ENCODE measurements around the gene TTC34.

Gene TTC34

DNA sequence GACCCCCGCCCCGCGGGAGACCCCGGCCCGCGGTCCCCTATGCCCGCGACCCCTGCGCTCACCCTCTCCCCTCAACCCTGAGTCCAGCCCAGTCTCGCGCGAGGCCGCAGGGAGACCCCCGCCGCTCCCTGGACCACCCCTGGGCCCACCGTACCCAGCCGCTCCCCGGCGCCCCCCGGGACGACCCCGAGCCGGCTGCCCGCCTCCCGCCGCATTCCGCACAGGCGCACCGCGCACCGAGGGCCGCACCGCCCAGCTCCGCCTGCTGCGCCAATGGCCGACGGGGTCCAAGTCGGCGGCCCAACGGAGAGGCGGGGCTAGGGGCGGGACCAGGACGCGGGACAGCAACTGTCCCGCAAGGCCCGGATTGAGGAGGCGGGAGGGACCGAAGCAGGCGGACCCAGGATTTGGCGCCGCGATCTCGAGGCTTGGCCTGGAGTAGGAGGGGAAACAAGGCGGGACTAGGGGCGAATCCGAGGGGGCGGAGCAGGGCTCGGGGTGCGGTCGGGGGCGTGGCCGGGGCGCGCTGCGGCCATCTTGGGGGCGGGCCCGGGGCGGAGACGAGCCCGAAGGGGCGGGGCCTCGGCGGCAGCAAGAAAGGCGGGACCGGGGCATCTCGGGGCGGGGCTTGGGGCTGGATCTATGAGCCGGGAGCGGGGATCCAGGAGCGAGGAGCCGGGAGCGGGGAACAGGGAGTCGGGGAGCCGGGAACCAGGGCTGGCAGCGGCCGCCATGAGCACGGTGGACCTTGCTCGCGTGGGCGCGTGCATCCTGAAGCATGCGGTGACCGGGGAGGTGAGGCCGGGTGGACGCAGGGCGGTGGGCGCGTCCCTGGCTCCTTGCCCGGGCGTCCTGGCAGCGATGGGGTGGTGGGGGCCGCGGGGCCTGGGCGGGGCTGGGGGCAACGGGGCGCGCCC lies 215.1 kb downstream of the TTC34 start, which contains the start of gene PRXL2B:
Gene PRXL2B, plus strand, starts transcription at position 624 of the 917 bp plus-strand sequence. Its CDS starts 109 bp downstream, at position 733.
- H3K4me3 ChIP-seq (ENCODE audit: low read length) = peak within 1 kb of the TSS; percentile 85
- no peaks in the 10 kb centered on the region; the same call in none of the 2 replicates for H3K9me3 ChIP-seq (ENCODE audit: control insufficient read depth, insufficient read depth, low read length)
- no peak within 1 kb of the TSS for H3K27ac ChIP-seq (ENCODE audit: low read length)
- peaks cover 7% of the 10 kb centered on the region; the same call in 1 of the 2 replicates for H3K36me3 ChIP-seq (ENCODE audit: control insufficient read depth, insufficient read depth, low read length)
- DNase-seq (ENCODE audit: low read depth, low spot score) = peak; percentile 91
- no peaks in the 10 kb centered on the region for H3K27me3 ChIP-seq (ENCODE audit: control insufficient read depth, insufficient read depth, low read length)
- no CpG with 5 or more reads among the region's 107 CpGs for WGBS (ENCODE audit: insufficient coverage, insufficient read length)
- H3K4me1 ChIP-seq (ENCODE audit: control insufficient read depth, insufficient read depth, low read length) = peaks cover 9% of the 10 kb centered on the region; the same call in 1 of the 2 replicates
